ENCODE measurements around the gene VAMP8.
A peak's percentile ranks its signal among the peaks of the same experiment; 100 is the strongest.
"Not testable (repeated sequence)": the region's sequence is repeated elsewhere in the genome, so short reads cannot be mapped to it uniquely, and the experiment has no call there.

Gene VAMP8

GRCh38 chr2:85599468-85600234, 22.3 kb downstream of the VAMP8 start:
- no peak for DNase-seq

GRCh38 chr2:85600235-85600575, 22.8 kb downstream of the VAMP8 start:
- no peak for DNase-seq

GRCh38 chr2:85600951-85601770, 23.8 kb downstream of the VAMP8 start:
- DNase-seq = no peak

- DNase-seq = no peak
Observed at GRCh38 chr2:85601771-85602475, 24.5 kb downstream of the VAMP8 start.

- peak; percentile 91 for DNase-seq
Observed at GRCh38 chr2:85602476-85603234, 25.3 kb downstream of the VAMP8 start, which contains the start of gene TMEM150A. TMEM150A (minus strand) TSS chr2:85602698; CDS start chr2:85601948, 750 bp downstream.

DNA sequence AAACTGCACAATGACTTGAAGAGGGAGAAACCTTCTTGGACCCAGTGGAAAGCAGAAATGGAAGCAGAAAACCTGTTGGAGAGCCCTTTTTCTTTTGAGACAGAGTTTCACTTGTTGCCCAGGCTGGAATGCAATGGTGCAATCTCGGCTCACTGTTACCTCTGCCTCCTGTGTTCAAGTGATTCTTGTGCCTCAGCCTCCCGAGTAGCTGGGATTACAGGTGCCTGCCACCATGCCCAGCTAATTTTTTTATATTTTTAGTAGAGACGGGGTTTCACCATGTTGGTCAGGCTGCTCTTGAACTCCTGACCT, 26.7 kb downstream of the VAMP8 start:
- DNase-seq = not testable (repeated sequence)

GRCh38 chr2:85604568-85605339, 27.4 kb downstream of the VAMP8 start:
- no peak for DNase-seq

DNA sequence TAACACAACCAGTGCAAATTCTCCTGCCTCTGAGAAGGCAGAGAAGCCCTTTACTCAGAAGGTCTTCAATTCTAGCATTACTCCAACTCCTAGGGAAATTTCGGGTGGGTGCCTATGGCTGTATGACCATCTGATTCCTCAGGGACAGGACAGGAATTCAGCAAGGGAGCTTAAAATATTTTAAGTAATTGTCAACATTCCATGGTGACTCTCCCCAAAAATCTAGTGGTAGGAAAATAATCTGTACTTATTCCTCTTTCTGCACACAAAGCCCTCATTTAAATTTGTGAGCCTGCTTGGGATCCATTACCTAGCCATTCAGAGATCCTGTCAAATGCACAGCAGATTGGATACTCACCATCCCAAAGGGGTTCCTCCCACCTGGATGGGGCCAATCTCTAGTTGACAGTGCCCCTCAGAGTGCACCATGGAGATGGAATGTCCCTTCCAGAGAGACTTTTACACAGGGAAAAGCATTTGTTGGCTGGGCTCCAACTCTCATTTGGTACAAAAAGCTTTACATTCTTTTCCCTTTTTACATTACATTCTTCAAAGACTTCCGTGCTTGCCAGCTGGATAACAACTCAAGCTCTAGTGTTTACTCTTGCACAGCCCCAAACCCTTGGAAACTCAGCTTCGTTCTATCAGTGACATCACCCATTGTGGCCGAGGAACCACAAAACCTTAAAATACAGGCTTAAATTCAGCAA, 28.2 kb downstream of the VAMP8 start:
- peak; percentile 95 for DNase-seq

DNA sequence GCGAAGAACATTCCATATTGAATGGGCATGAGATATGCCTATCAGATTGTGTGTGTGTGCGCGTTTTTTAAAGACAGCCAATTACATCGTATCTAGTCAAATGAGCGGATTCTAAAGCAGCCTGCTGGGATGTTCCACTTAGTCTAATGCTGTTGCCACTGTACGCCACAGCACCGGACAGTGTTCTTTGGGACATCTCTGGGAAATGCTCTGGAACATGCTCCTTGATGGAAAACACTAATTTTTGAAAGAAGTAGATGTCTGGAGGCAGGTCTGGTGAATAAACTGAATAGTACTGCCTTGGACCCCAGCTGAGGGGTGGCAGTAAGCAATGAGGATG, 28.7 kb downstream of the VAMP8 start:
- DNase-seq = no peak

DNA sequence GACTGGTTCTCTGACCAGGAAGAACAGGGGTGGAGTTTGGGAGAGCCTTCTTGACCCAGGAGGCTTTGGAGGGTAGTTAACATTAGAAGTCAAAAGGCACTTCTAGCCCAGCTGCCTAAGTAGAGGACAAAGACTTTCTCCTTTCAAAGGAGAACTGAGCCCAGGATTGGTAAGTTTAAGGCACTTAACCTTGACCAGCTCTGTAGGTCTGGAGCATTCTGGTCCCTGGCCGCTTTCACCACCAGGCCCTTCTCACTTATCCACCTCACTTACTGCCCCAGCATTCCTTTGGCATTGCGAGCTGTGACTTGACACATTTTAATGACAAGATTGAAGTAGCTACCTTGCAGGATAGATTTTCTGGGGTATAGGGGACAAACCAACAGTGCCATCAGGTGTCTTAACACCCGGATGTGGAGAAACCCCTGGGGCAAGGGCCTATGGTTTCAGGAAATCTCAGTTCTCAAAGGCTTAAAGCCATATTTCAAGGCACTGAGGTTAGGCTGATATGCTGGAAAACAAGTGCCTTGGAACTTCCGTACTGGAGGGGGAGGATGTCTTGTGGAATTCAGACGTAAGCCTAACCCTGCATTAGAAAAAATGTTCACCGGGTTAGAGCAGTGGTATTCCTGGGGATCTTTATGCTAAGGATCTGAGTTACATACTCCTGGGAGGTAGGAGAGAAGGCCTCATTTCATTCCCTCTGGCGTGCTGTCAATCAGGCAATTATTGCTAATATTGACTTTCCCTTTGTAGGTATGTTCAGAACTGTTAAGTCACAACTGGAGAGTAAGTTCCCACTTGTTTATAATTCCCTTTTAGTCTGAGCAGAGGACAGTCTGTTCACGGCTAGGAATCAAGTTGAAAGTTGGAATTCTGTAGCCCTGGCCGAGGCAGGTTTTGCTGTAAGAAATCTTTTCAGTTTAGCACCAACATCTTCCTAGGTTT, 30.2 kb downstream of the VAMP8 start:
- no peak for DNase-seq

DNA sequence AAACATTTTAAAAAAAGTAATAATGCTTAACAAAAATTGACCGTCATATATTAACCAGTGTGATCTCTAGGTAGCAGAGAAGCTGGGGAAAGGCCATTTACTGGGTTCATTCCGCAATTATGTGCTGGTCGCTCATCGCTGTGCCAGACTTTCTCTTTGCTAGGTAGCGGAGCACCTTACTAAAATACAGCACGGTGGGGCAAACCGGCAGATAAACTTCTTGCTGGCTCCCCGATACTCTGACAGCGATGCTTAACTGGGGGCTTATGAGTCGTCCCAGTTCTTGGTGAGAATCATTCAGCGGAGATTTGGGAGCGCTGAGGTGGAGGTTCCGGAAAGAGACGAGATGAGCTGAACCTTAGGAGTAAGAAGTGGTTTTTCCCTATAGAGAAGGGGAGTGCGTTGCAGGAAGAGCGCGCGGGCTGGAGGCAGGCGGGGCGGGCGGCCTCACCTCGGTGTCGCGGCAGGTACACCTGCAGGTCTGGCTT, 33.9 kb downstream of the VAMP8 start:
- no peak for DNase-seq

GRCh38 chr2:85611705-85612587, 34.6 kb downstream of the VAMP8 start, which contains the start of gene C2orf68:
C2orf68 (minus strand) TSS chr2:85612066; CDS start chr2:85611984, 82 bp downstream.
- peak; percentile 89 for DNase-seq

DNA sequence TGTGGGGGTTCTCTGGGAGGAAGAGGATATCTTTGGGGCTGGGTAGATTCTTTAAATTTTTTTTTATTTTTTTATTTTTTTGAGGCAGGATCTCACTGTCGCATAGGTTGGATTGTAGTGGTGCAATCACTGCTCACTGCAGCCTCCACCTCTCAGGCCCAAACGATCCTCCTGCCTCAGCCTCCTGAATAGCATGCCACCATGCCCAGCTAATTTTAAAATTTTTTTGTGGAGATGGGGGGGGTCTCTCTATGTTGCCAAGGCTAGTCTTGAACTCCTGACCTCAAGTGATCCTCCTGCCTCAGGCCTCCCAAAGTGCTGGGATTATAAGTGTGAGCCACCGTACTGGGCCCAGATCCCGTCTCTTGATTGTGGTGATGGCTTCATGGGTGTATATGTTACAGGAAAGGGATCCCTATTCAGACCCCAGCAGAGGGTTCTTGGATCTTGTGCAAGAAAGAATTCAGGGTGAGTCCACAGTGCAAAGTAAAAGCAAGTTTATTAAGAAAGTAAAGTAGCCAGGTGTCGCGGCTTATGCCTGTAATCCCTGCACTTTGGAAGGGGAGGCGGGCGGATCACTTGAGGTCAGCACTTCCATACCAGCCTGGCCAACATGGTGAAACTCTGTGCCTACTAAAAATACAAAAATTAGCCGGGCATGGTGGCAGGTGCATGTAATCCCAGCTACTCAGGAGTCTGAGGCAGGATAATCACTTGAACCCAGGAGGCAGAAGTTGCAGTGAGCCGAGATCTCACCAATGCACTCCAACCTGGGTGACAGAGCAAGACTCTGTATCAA, 36.5 kb downstream of the VAMP8 start:
- DNase-seq = no peak

GRCh38 chr2:85614757-85615156, 37.4 kb downstream of the VAMP8 start:
- not testable (repeated sequence) for DNase-seq

GRCh38 chr2:85615413-85615728, 38.0 kb downstream of the VAMP8 start:
- DNase-seq = no peak

DNA sequence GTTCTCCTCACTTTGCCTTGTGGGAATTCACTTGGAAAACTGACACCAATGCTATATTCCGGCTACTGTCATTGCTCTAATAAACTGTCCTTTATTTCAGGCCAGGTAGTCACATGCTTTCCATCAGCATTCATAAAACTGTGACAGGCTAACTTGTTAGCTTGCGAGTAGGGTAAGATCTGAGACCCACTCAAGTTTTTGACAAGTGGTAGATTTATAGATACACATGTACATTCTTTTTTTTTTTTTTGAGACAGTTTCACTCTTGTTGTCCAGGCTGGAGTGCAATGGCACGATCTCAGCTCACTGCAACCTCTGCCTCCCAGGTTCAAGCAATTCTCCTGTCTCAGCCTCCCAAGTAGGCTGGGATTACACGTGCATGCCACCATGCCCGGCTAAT, 40.3 kb downstream of the VAMP8 start:
- DNase-seq = not testable (repeated sequence)

GRCh38 chr2:85619617-85620016, 42.2 kb downstream of the VAMP8 start:
- DNase-seq = no peak

DNA sequence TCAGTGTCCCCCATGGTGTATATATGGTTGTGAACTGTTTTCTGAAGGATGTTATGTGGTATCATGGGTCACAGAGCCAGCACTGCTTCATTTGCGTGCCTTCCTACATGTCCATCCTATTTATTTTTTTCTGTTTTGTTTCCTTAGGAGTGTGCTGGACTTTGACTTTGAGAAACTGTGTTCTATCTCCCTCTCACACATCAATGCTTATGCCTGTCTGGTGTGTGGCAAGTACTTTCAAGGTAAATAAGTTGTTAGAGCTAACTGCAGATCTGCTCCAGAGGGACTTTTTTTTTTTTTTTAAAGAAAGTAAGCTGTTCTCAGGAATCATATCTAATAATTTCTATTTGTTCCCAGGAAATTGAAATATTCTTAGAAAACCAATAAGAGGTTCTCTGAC, 44.0 kb downstream of the VAMP8 start:
- no peak for DNase-seq
